HL-60 (cell line): ENCODE results near the gene PPIAL4G.
"Not testable (repeated sequence)": the region's sequence is repeated elsewhere in the genome, so short reads cannot be mapped to it uniquely, and the experiment has no call there.

Experiments
- GABPA ChIP-seq: IDR thresholded peaks from 2 replicates; pipeline ENCODE4 v1.6.1; 2012; ENCODE audit warnings: low read depth
- TF ChIP-seq, protein P1 (sequence below): IDR thresholded peaks from one replicate; pipeline ENCODE4 v1.5.1; 2011; ENCODE audit warnings: low read length, control low read depth, inconsistent platforms; ENCODE audit not compliant: insufficient read depth

DNA sequence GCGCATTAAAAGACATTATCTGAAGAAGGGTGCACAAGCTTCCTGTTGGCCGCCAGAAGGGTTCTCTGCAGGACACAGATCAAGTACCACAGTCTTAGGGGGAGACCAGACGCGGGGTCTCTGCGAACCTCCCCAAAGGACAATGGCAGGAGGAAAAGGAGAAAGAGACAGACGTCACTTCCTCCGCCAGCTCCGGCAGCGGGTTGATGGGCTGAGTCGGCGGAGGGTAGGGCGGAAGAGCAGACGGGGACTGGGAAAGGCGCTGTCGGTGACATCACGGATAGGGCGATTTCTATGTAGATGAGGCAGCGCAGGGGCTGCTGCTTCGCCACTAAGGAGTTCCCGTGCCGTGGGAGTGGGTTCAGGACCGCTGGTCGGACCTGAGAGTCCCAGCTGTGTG is 39.0 kb upstream of the PPIAL4G start:
- TF ChIP-seq, protein P1, sequence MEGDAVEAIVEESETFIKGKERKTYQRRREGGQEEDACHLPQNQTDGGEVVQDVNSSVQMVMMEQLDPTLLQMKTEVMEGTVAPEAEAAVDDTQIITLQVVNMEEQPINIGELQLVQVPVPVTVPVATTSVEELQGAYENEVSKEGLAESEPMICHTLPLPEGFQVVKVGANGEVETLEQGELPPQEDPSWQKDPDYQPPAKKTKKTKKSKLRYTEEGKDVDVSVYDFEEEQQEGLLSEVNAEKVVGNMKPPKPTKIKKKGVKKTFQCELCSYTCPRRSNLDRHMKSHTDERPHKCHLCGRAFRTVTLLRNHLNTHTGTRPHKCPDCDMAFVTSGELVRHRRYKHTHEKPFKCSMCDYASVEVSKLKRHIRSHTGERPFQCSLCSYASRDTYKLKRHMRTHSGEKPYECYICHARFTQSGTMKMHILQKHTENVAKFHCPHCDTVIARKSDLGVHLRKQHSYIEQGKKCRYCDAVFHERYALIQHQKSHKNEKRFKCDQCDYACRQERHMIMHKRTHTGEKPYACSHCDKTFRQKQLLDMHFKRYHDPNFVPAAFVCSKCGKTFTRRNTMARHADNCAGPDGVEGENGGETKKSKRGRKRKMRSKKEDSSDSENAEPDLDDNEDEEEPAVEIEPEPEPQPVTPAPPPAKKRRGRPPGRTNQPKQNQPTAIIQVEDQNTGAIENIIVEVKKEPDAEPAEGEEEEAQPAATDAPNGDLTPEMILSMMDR, result not testable (repeated sequence)
- TF ChIP-seq GABPA, result not testable (repeated sequence)
